Neuronal stem cell (in vitro differentiated cells): ENCODE measurements around the gene GPR160.
A peak's percentile ranks its signal among the peaks of the same experiment; 100 is the strongest.

Source experiments
- DNase-seq: peaks from one replicate; pipeline ENCODE4 v3.0.0-alpha.2; 2013; ENCODE audit warnings: low spot score
- H2AFZ ChIP-seq: one replicate; pipeline ENCODE4 v1.6.1; 2013; ENCODE audit warnings: mild to moderate bottlenecking, low read length, inconsistent platforms
- H2AK5ac ChIP-seq: 2 replicates; pipeline ENCODE4 v1.6.1; 2013; ENCODE audit warnings: low read depth, mild to moderate bottlenecking, inconsistent platforms, low read length, moderate library complexity, mixed read lengths
- H2BK120ac ChIP-seq: 2 replicates; pipeline ENCODE4 v1.6.1; 2013; ENCODE audit warnings: low read depth, mild to moderate bottlenecking, inconsistent platforms, low read length, moderate library complexity, mixed read lengths
- H2BK12ac ChIP-seq: one replicate; pipeline ENCODE4 v1.6.1; 2013; ENCODE audit warnings: low read length, inconsistent platforms
- H2BK15ac ChIP-seq: 2 replicates; pipeline ENCODE4 v1.6.1; 2013; ENCODE audit warnings: mild to moderate bottlenecking, low read length, inconsistent platforms, mixed read lengths
- H2BK5ac ChIP-seq: one replicate; pipeline ENCODE4 v1.6.1; 2013; ENCODE audit warnings: inconsistent platforms, mild to moderate bottlenecking, low read length, moderate library complexity
- H3K14ac ChIP-seq: one replicate; pipeline ENCODE4 v1.6.1; 2013; ENCODE audit warnings: low read length, inconsistent platforms
- H3K18ac ChIP-seq: 2 replicates; pipeline ENCODE4 v1.6.1; 2013; ENCODE audit warnings: low read length, inconsistent platforms
- H3K23ac ChIP-seq: 2 replicates; pipeline ENCODE4 v1.6.1; 2013; ENCODE audit warnings: low read depth, mild to moderate bottlenecking, mixed read lengths, low read length, inconsistent platforms; ENCODE audit not compliant: poor library complexity
- H3K27ac ChIP-seq: replicated peaks from 3 replicates; pipeline ENCODE4 v1.5.1; 2013; ENCODE audit warnings: low read length, inconsistent platforms
- H3K27me3 ChIP-seq, 3 experiments: 2 replicates each; pipeline ENCODE4 v1.6.1; 2013; ENCODE audit warnings: low read length in 3 of 3, mild to moderate bottlenecking in 2 of 3, inconsistent platforms in 1 of 3, low read depth in 1 of 3, mixed read lengths in 1 of 3, moderate library complexity in 1 of 3; ENCODE audit not compliant: control insufficient read depth in 3 of 3, insufficient read depth in 3 of 3
- H3K36me3 ChIP-seq, 2 donors: replicated peaks in 1 of 2; 2 replicates each; pipeline ENCODE4 v1.6.1; 2013; ENCODE audit warnings: low read length in 2 of 2; ENCODE audit not compliant: control insufficient read depth in 2 of 2, insufficient read depth in 2 of 2
- H3K4ac ChIP-seq: 2 replicates; pipeline ENCODE4 v1.6.1; 2013; ENCODE audit warnings: inconsistent platforms, mild to moderate bottlenecking, low read length, moderate library complexity
- H3K4me1 ChIP-seq, 2 donors: 1 replicate in 1 of 2; 2 replicates in 1 of 2; pipeline ENCODE4 v1.6.1; 2013; ENCODE audit warnings: low read length in 2 of 2, low read depth in 1 of 2; ENCODE audit not compliant: control insufficient read depth in 2 of 2, insufficient read depth in 1 of 2
- H3K4me2 ChIP-seq: one replicate; pipeline ENCODE4 v1.6.1; 2013; ENCODE audit warnings: mild to moderate bottlenecking, low read length, inconsistent platforms; ENCODE audit not compliant: insufficient read depth, poor library complexity, severe bottlenecking
- H3K4me3 ChIP-seq, 2 donors: 2 replicates each; pipeline ENCODE4 v1.5.1; 2013; ENCODE audit warnings: low read length in 2 of 2, mild to moderate bottlenecking in 2 of 2, inconsistent platforms in 1 of 2, moderate library complexity in 1 of 2
- H3K79me1 ChIP-seq: one replicate; pipeline ENCODE4 v1.6.1; 2013; ENCODE audit warnings: low read depth, mild to moderate bottlenecking, inconsistent platforms, low read length, moderate library complexity
- H3K9ac ChIP-seq: one replicate; pipeline ENCODE4 v1.6.1; 2013; ENCODE audit warnings: mild to moderate bottlenecking, low read depth, low read length, inconsistent platforms; ENCODE audit not compliant: poor library complexity
- H3K9me3 ChIP-seq, 2 donors: replicated peaks in 1 of 2; 2 replicates each; pipeline versions ENCODE3 to v1.6.1; 2013; ENCODE audit warnings: low read length in 2 of 2, mild to moderate bottlenecking in 2 of 2, inconsistent platforms in 1 of 2, low read depth in 1 of 2, mixed read lengths in 1 of 2, moderate library complexity in 1 of 2; ENCODE audit not compliant: control insufficient read depth in 2 of 2, insufficient read depth in 1 of 2
- H4K8ac ChIP-seq: one replicate; pipeline ENCODE4 v1.6.1; 2013; ENCODE audit warnings: low read depth, mild to moderate bottlenecking, inconsistent platforms, low read length, moderate library complexity
- H4K91ac ChIP-seq: one replicate; pipeline ENCODE4 v1.6.1; 2013; ENCODE audit warnings: low read length, low read depth, mild to moderate bottlenecking, inconsistent platforms; ENCODE audit not compliant: poor library complexity
- WGBS, 2 donors: extraction: QIAGEN DNeasy Blood & Tissue Kit; methylation state at CpG; one replicate each; pipeline ENCODE4 v1.1.7; 2013; ENCODE audit warnings: missing lambda C conversion rate in 2 of 2, mixed read lengths in 1 of 2; ENCODE audit not compliant: insufficient read length in 2 of 2, insufficient replicate concordance in 1 of 2; ENCODE audit errors: extremely low coverage in 2 of 2; 5-methylcytosine and 5-hydroxymethylcytosine counted together

Gene GPR160

DNA sequence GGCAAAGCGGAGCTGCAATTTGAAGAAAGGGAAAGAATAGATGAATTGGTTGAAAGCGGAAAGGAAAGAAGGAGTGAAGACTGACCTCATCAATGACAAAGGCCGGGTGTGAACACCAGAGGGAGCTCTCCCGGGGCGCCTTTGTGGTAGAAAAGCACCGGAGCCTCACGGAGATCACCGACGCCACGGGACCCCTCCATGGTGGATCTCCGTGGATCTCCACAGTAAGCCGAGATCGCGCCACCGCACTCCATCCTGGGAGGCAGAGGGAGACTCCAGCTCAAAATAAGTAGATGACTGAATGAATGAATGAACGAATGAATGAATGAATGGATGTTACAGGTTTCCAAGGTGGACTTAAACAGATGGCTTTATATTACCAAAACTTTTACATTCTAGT is 25.0 kb downstream of the GPR160 start:
- Histone ChIP-seq H2BK15ac (no peak overlapping the region), H3K4me3 (no peak overlapping the region), H3K4ac (no peak overlapping the region), H2BK120ac (no peak overlapping the region), H2BK12ac (no peak overlapping the region), H3K79me1 (no peaks in the 10 kb centered on the region), H2AK5ac (no peak overlapping the region), H4K91ac (no peak overlapping the region), H3K9me3 (no peaks in the 10 kb centered on the region), H4K8ac (no peak overlapping the region), H3K14ac (no peak overlapping the region), H3K23ac (no peak overlapping the region), H2BK5ac (no peak overlapping the region), H3K9ac (no peak overlapping the region), H3K27ac (no peak overlapping the region), H3K18ac (no peak overlapping the region), H3K27me3 (no peaks in the 10 kb centered on the region), H3K4me2 (no peak overlapping the region), H3K36me3 (no peaks in the 10 kb centered on the region), H2AFZ (no peak overlapping the region), H3K4me1 (no peaks in the 10 kb centered on the region)
- no peak for DNase-seq
- no CpG with 5 or more reads among the region's 16 CpGs for WGBS, 2 donors

- Histone ChIP-seq H3K23ac (no peak overlapping the region), H2BK15ac (no peak overlapping the region), H3K18ac (no peak overlapping the region), H3K9me3 (no peaks in the 10 kb centered on the region), H4K8ac (no peak overlapping the region), H4K91ac (no peak overlapping the region), H3K27ac (no peak overlapping the region), H3K27me3 (no peaks in the 10 kb centered on the region), H3K4me3 (no peak overlapping the region), H2AFZ (peak overlapping the region; percentile 29), H3K14ac (no peak overlapping the region), H3K4ac (no peak overlapping the region), H3K4me1 (no peaks in the 10 kb centered on the region), H3K4me2 (no peak overlapping the region), H3K79me1 (no peaks in the 10 kb centered on the region), H3K9ac (no peak overlapping the region), H2BK5ac (no peak overlapping the region), H2BK120ac (no peak overlapping the region), H2BK12ac (no peak overlapping the region), H3K36me3 (no peaks in the 10 kb centered on the region), H2AK5ac (no peak overlapping the region)
- WGBS, 2 donors, result no CpG with 5 or more reads among the region's 15 CpGs
- DNase-seq, result no peak
Measured at GRCh38 chr3:170063691-170064090, 25.9 kb downstream of the GPR160 start.

DNA sequence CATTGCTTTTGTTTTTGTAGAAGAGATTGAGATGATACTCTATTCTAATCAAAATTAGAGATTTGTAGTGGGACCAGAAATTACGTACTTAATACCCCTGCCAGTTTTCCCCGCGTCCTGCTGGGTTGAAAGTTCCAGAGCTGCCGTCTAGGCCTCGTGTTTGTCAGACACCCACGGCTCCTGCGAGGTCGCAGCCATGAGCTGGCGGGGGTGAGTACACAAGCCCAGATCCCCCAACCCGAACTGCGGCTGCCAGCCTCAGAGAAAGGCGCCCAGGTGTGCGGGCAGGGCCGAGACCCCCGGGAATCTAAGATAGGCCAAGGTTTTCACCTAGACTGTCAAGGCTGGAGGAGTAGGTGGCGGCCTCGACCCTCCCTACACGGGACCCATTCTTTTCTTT is 26.3 kb downstream of the GPR160 start:
- Histone ChIP-seq H3K4me3 (no peak overlapping the region), H4K8ac (no peak overlapping the region), H3K79me1 (no peaks in the 10 kb centered on the region), H3K27me3 (no peaks in the 10 kb centered on the region), H3K4ac (no peak overlapping the region), H2BK15ac (no peak overlapping the region), H2AFZ (no peak overlapping the region), H3K18ac (no peak overlapping the region), H3K4me1 (no peaks in the 10 kb centered on the region), H2BK120ac (no peak overlapping the region), H3K9ac (no peak overlapping the region), H3K4me2 (no peak overlapping the region), H3K14ac (no peak overlapping the region), H3K23ac (no peak overlapping the region), H2BK5ac (no peak overlapping the region), H4K91ac (no peak overlapping the region), H3K9me3 (no peaks in the 10 kb centered on the region), H2BK12ac (no peak overlapping the region), H3K36me3 (no peaks in the 10 kb centered on the region), H2AK5ac (no peak overlapping the region), H3K27ac (no peak overlapping the region)
- WGBS, 2 donors, result no CpG with 5 or more reads among the region's 18 CpGs
- DNase-seq, result no peak

DNA sequence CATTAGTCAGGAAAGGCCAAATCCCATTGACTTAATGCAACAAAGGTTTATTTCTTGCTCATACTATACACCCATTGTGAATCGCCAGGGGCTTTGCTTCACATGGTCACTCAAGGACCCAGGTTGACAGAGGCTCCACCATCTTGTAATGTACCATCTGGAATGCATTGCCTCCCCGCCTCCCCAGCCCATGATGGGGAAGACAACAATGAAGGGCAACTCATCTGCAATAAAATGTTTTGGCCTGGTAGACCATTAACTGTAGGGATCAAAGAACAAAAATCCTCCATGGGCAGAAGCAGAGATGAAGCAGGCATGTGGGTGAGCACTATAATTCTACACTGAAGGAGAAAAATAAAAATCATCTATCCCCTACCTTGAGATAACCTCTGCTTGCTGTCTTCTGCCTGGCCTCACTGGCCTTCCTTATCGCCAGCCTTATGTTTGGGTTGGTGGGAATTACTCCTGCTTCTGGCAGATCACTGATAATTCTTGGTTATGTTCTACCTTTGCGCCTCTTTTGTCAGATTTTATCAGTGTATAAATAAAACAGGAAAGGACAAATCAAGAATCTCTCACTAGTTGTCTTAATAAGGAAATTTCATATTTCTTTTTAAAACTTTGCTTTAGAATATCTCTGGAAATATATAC is 37.8 kb downstream of the GPR160 start:
- no peaks in the 10 kb centered on the region for H3K79me1 ChIP-seq
- no peak overlapping the region for H4K91ac ChIP-seq
- no peak overlapping the region for H3K18ac ChIP-seq
- peaks cover 0 to 3% of the 10 kb centered on the region in 2 donors for H3K4me1 ChIP-seq
- no peak overlapping the region for H2BK120ac ChIP-seq
- no peak overlapping the region for H3K9ac ChIP-seq
- no peaks in the 10 kb centered on the region for H3K36me3 ChIP-seq
- no CpG with 5 or more reads among the region's 4 CpGs for WGBS, 2 donors
- H3K23ac ChIP-seq, result no peak overlapping the region
- H3K27me3 ChIP-seq, result no peaks in the 10 kb centered on the region
- H3K4ac ChIP-seq, result no peak overlapping the region
- H4K8ac ChIP-seq, result no peak overlapping the region
- DNase-seq, result no peak
- no peak overlapping the region for H3K4me2 ChIP-seq
- no peak overlapping the region for H2AK5ac ChIP-seq
- no peak overlapping the region for H2AFZ ChIP-seq
- no peak overlapping the region for H3K4me3 ChIP-seq
- no peak overlapping the region for H2BK15ac ChIP-seq
- no peak overlapping the region for H3K14ac ChIP-seq
- peaks cover 0 to 2% of the 10 kb centered on the region in 2 donors for H3K9me3 ChIP-seq
- no peak overlapping the region for H2BK12ac ChIP-seq
- no peak overlapping the region for H3K27ac ChIP-seq
- no peak overlapping the region for H2BK5ac ChIP-seq
